T-helper 1 cell treated with Interleukin-12 subunit alpha and Interleukin-12 subunit beta and Interleukin-4 antibody, amounts not matched to agents 30 ng/mL and 1 ng/mL, for 36 hours (primary cell): ENCODE measurements around the gene MRPL44. TPM values are rescaled to one million over a fixed set of nuclear protein-coding genes. Genes with fewer than 3 reads are reported as not detected.
"Not testable (repeated sequence)": the region's sequence is repeated elsewhere in the genome, so short reads cannot be mapped to it uniquely, and the experiment has no call there.

Experiments
- intact Hi-C: fragments of 100-400 bp; cut with micrococcal nuclease; formaldehyde crosslinking; loops from one replicate; pipeline ENCODE4 v1.15.1; 2024
- total RNA-seq: library from RNA; stranded (reverse); gene quantifications from 2 replicates; pipeline ENCODE4 v1.2.3, GENCODE V29; 2022

MRPL44 gene
- total RNA-seq, 1 donor from 2014 or later = 28.9 TPM

GRCh38 chr2:223935459-223936125, 21.7 kb upstream of the MRPL44 start:
- intact Hi-C loops = no loop called here

- intact Hi-C loops = loop anchor here (1.0 kb wide), 1 partner anchor 8 kb away; the partner anchor contains the start of gene WDFY1
Measured at GRCh38 chr2:223936862-223937326, 20.4 kb upstream of the MRPL44 start.

- intact Hi-C loops = loop anchor here (1.0 kb wide), 1 partner anchor 8 kb away; the partner anchor contains the start of gene WDFY1
Measured at GRCh38 chr2:223937535-223937934, 19.7 kb upstream of the MRPL44 start.

GRCh38 chr2:223939438-223939837, 17.8 kb upstream of the MRPL44 start:
- intact Hi-C loops = not testable (repeated sequence)

GRCh38 chr2:223941579-223942277, 15.5 kb upstream of the MRPL44 start:
- intact Hi-C loops = loop anchor here (1.0 to 5.0 kb wide), 7 partner anchors 12 to 1519 kb away; partner anchors contain the start of genes AP1S3, MRPL44 and SGPP2

GRCh38 chr2:223943135-223943534, 14.1 kb upstream of the MRPL44 start:
- intact Hi-C loops = loop anchor here (5.0 kb wide), 2 partner anchors 61 to 1521 kb away; partner anchors contain the start of gene SGPP2

GRCh38 chr2:223943561-223944008, 13.7 kb upstream of the MRPL44 start:
- intact Hi-C loops = loop anchor here (5.0 kb wide), 2 partner anchors 61 to 1521 kb away; partner anchors contain the start of gene SGPP2

- intact Hi-C loops = loop anchor here (5.0 kb wide), 2 partner anchors 62 to 1522 kb away; partner anchors contain the start of gene SGPP2
Measured at GRCh38 chr2:223944166-223944702, 13.0 kb upstream of the MRPL44 start.

GRCh38 chr2:223944703-223945531, 12.3 kb upstream of the MRPL44 start, which contains the start of gene WDFY1:
Gene WDFY1, minus strand, starts transcription at chr2:223945335. Its CDS starts 51 bp downstream, at chr2:223945284.
- intact Hi-C loops = loop anchor here (1.0 to 5.0 kb wide), 5 partner anchors 8 to 1523 kb away; partner anchors contain the start of genes MRPL44 and SGPP2

- intact Hi-C loops = loop anchor here (1.0 kb wide), 3 partner anchors 8 to 218 kb away; partner anchors contain the start of gene MRPL44
Measured at GRCh38 chr2:223945755-223946154, 11.5 kb upstream of the MRPL44 start.

- intact Hi-C loops = no loop called here
Measured at GRCh38 chr2:223947711-223948205, 9.5 kb upstream of the MRPL44 start.

GRCh38 chr2:223949241-223949840, 7.9 kb upstream of the MRPL44 start:
- intact Hi-C loops = no loop called here

GRCh38 chr2:223950448-223951347, 6.6 kb upstream of the MRPL44 start:
- intact Hi-C loops = no loop called here

GRCh38 chr2:223952280-223952968, 4.8 kb upstream of the MRPL44 start:
- intact Hi-C loops = no loop called here

- intact Hi-C loops = no loop called here
Measured at GRCh38 chr2:223954401-223954800, 2.9 kb upstream of the MRPL44 start.

GRCh38 chr2:223956300-223956699, 963 bp upstream of the MRPL44 start:
- intact Hi-C loops = loop anchor here (2.0 to 5.0 kb wide), 4 partner anchors 566 to 1299 kb away; partner anchors contain the start of genes ACSL3 and FARSB

- intact Hi-C loops = loop anchor here (5.0 kb wide), 3 partner anchors 563 to 1097 kb away; partner anchors contain the start of gene ACSL3
Measured at GRCh38 chr2:223959688-223960087, 2.4 kb downstream of the MRPL44 start.

GRCh38 chr2:223967981-223968380, 10.7 kb downstream of the MRPL44 start:
- intact Hi-C loops = no loop called here
